GM12878 (cell line): Measurements from ENCODE around the gene ATP2C1. TPM values are rescaled to one million over a fixed set of nuclear protein-coding genes. Genes with fewer than 3 reads are reported as not detected.

ENCODE experiments used
- ATAC-seq: fragments of 200-7000 bp; cut with Tn5 transposase; 3 replicates; pipeline ENCODE4 v1.9.1; 2020; ENCODE audit warnings: mild to moderate bottlenecking, moderate library complexity
- BruUV-seq: library from RNA; stranded (reverse); fragments of 400-500 nt; replicated peaks from 2 replicates; lab custom pipeline; 2021; lab: Mats Ljungman, UMichigan
- CTCF ChIA-PET: fragments of 300-600 bp; sonication (Branson Sonifier 250); formaldehyde crosslinking; extraction: SDS; loops from one replicate; lab custom pipeline; 2021; ENCODE audit warnings: inconsistent platforms; lab: Yijun Ruan, JAX
- POLR2A ChIA-PET: fragments of 350-600 bp; formaldehyde crosslinking; extraction: SDS; loops from one replicate; lab custom pipeline; 2021; ENCODE audit warnings: inconsistent platforms; lab: Charles Lee
- RAD21 ChIA-PET: fragments of 300-600 bp; sonication (Branson Sonifier 250); formaldehyde crosslinking; loops from one replicate; lab custom pipeline; 2023; ENCODE audit warnings: antibody characterized with exemption; ENCODE audit not compliant: unreplicated experiment; lab: Charles Lee
- SMC1A ChIA-PET: fragments of 300-600 bp; sonication (Branson Sonifier 250); formaldehyde crosslinking; loops from one replicate; lab custom pipeline; 2023; ENCODE audit not compliant: unreplicated experiment, uncharacterized antibody; lab: Charles Lee
- DNase-seq: peaks from one replicate; pipeline ENCODE4 v3.0.0-alpha.2; 2011; ENCODE audit warnings: low read depth, low spot score
- FAIRE-seq: peaks from 3 replicates; lab custom pipeline; 2011; peaks lifted over from hg19 to GRCh38; lab: Jason Lieb, UNC
- H2AFZ ChIP-seq: 2 replicates; pipeline ENCODE4 v1.6.0; 2011; ENCODE audit warnings: low read depth, low read length, control low read depth; ENCODE audit not compliant: control insufficient read depth
- H3K27ac ChIP-seq: 2 replicates; pipeline ENCODE4 v1.5.1; 2011; ENCODE audit warnings: control low read depth; ENCODE audit not compliant: control insufficient read depth, insufficient read depth
- H3K27me3 ChIP-seq, 2 experiments: replicated peaks in 1 of 2; 2 replicates each; pipeline versions ENCODE4 v1.6.0 to v1.6.1; 2011; ENCODE audit warnings: low read length in 1 of 2; ENCODE audit not compliant: control insufficient read depth in 2 of 2, insufficient read depth in 2 of 2
- H3K36me3 ChIP-seq, 2 experiments: 2 replicates each; pipeline ENCODE4 v1.5.1; 2011; ENCODE audit warnings: low read length in 1 of 2; ENCODE audit not compliant: control insufficient read depth in 2 of 2, insufficient read depth in 2 of 2
- H3K4me1 ChIP-seq: 2 replicates; pipeline ENCODE4 v1.6.1; 2011; ENCODE audit warnings: mild to moderate bottlenecking, low read length, moderate library complexity, mixed read lengths; ENCODE audit not compliant: control insufficient read depth, insufficient read depth
- H3K4me2 ChIP-seq: 2 replicates; pipeline ENCODE4 v1.6.0; 2011; ENCODE audit warnings: control low read depth; ENCODE audit not compliant: control insufficient read depth, insufficient read depth
- H3K4me3 ChIP-seq: fragments of 200-600 bp; sonication (generic); 2 replicates; pipeline ENCODE4 v1.5.1; 2016
- H3K79me2 ChIP-seq: 2 replicates; pipeline ENCODE4 v1.6.0; 2011; ENCODE audit warnings: low read length; ENCODE audit not compliant: control insufficient read depth, insufficient read depth
- H3K9ac ChIP-seq: 2 replicates; pipeline ENCODE4 v1.8.0; 2011; ENCODE audit warnings: low read length, control low read depth, mixed read lengths; ENCODE audit not compliant: control insufficient read depth, insufficient read depth
- H3K9me3 ChIP-seq: replicated peaks from 3 replicates; pipeline ENCODE4 v1.5.1; 2011; ENCODE audit warnings: mild to moderate bottlenecking, low read length; ENCODE audit not compliant: control insufficient read depth, insufficient read depth
- H4K20me1 ChIP-seq: 2 replicates; pipeline ENCODE4 v1.6.0; 2011; ENCODE audit not compliant: control insufficient read depth, insufficient read depth
- ATF7 ChIP-seq: fragments of 450-650 bp; IDR thresholded peaks from 2 replicates; pipeline ENCODE4 v1.6.1; 2016; ENCODE audit warnings: low read depth, mild to moderate bottlenecking
- CHD4 ChIP-seq: fragments of 200-600 bp; sonication (generic); IDR thresholded peaks from 2 replicates; pipeline ENCODE4 v1.6.1; 2016; ENCODE audit warnings: mild to moderate bottlenecking
- IKZF1 ChIP-seq: fragments of 450-650 bp; conservative IDR thresholded peaks from 2 replicates; pipeline ENCODE4 v1.6.1; 2017; ENCODE audit warnings: antibody characterized with exemption, mild to moderate bottlenecking
- MTA2 ChIP-seq: fragments of 450-650 bp; IDR thresholded peaks from 2 replicates; pipeline ENCODE4 v1.6.1; 2016; ENCODE audit warnings: low read depth, mild to moderate bottlenecking, moderate library complexity
- MTA3 ChIP-seq: IDR thresholded peaks from 2 replicates; pipeline ENCODE4 v1.6.1; 2012; ENCODE audit warnings: low read length, inconsistent platforms, borderline replicate concordance
- MYB ChIP-seq: fragments of 150-350 bp; IDR thresholded peaks from 2 replicates; pipeline ENCODE4 v1.6.1; 2014; ENCODE audit warnings: mild to moderate bottlenecking, low read depth, low read length, borderline replicate concordance
- NRF1 ChIP-seq: conservative IDR thresholded peaks from 2 replicates; pipeline ENCODE4 v1.6.1; 2011; ENCODE audit warnings: mild to moderate bottlenecking, low read depth, low read length, improper control_type of control experiment
- RCOR1 ChIP-seq: conservative IDR thresholded peaks from 2 replicates; pipeline ENCODE4 v1.6.1; 2012; ENCODE audit warnings: low read depth, low read length, improper control_type of control experiment
- TCF12 ChIP-seq: IDR thresholded peaks from 2 replicates; pipeline ENCODE4 v1.6.1; 2011; ENCODE audit warnings: low read depth, mild to moderate bottlenecking, low read length
- YY1 ChIP-seq: IDR thresholded peaks from 2 replicates; pipeline ENCODE4 v1.6.1; 2011; ENCODE audit warnings: low read depth, mild to moderate bottlenecking, low read length
- WGBS: methylation state at CpG from one replicate; pipeline ENCODE4 v1.1.6; 2016; ENCODE audit warnings: low lambda C conversion rate; ENCODE audit not compliant: insufficient replicate concordance, insufficient coverage; ENCODE audit errors: missing lambda C conversion rate; 5-methylcytosine and 5-hydroxymethylcytosine counted together
- in situ Hi-C: fragments of 300-500 bp; cut with MboI; formaldehyde crosslinking; loops from 9 replicates; pipeline ENCODE4 v1.14.3; 2018; ENCODE audit warnings: mixed read lengths
- intact Hi-C: fragments of 100-400 bp; cut with micrococcal nuclease; formaldehyde crosslinking; loops from one replicate; pipeline ENCODE4 v1.14.2; 2022; ENCODE audit not compliant: unreplicated experiment
- polyA plus RNA-seq, 11 experiments: library from polyadenylated mRNA; depleted of rRNA in 4 of 11; unstranded in 6 of 11; stranded (reverse) in 5 of 11; fragments of >200 nt; fragmentation: Nextera tagmentation in 4 of 11; fragmentation: Illumina TruSeq in 1 of 11; extraction: Ambion mirVana in 4 of 11; extraction: Trizol in 1 of 11; gene quantifications; 1 replicate in 1 of 11; 2 replicates in 10 of 11; pipeline versions ENCODE4 v1.2.1 to v1.2.3, GENCODE V29; 2011 to 2016; ENCODE audit warnings: inconsistent platforms in 2 of 11, missing spikeins in 2 of 11, low read depth in 1 of 11
- total RNA-seq, 4 experiments: library from RNA; depleted of rRNA in 3 of 4; stranded (reverse); fragments of >200 nt in 3 of 4; fragmentation: Illumina TruSeq in 1 of 4; extraction: Trizol in 1 of 4; gene quantifications; 2 replicates each; pipeline versions ENCODE4 v1.2.1 to v1.2.3, GENCODE V29; 2013 to 2021
- TF ChIP-seq, protein P1 (sequence below): fragments of 450-650 bp; IDR thresholded peaks from 2 replicates; pipeline ENCODE4 v1.6.1; 2016; ENCODE audit warnings: mild to moderate bottlenecking
- TF ChIP-seq, protein P2 (sequence below): fragments of 450-650 bp; conservative IDR thresholded peaks from 2 replicates; pipeline ENCODE4 v1.6.1; 2017; ENCODE audit warnings: mild to moderate bottlenecking, moderate library complexity

Gene ATP2C1
- total and polyA plus RNA-seq, 10 of the 15 experiments (the other 5 are each of a cell fraction or from before 2014, with no cell fraction given), result 20.6 to 116 (median 55.1) TPM

DNA sequence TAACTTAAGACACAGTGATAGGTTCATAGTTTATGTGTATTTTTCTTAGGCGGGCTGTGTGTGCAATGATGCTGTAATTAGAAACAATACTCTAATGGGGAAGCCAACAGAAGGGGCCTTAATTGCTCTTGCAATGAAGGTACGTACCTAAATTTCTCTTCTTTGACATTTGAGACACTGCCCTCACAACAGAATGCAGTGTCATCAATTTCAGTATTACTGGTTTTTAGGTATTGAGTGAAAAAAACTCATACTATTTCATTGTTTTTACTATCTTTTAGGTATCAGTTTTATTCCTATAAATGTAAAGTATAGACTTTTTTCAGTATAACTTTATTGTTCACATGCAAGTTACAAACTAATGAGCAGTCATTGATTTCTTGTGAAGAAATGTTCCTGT lies 73.4 kb downstream of the ATP2C1 start:
- ATAC-seq (no peak), FAIRE-seq (peak; percentile 13), DNase-seq (no peak)
- Histone ChIP-seq H2AFZ (no peak overlapping the region), H3K27me3 (no peaks in the 10 kb centered on the region), H4K20me1 (no peaks in the 10 kb centered on the region), H3K4me3 (no peak overlapping the region), H3K27ac (no peak overlapping the region), H3K79me2 (no peaks in the 10 kb centered on the region), H3K4me1 (no peaks in the 10 kb centered on the region), H3K9me3 (0 out of 3 replicates have a peak, but pooled peaks cover 2% of the 10 kb centered on the region), H3K9ac (no peak overlapping the region), H3K36me3 (peaks cover 10 to 22% of the 10 kb centered on the region in 2 experiments), H3K4me2 (no peak overlapping the region)
- 98% methylated on average over 2 of the region's 2 CpGs for WGBS
- CTCF ChIA-PET, result interaction anchor here (1.3 to 1.5 kb wide), 2 partner anchors 16 to 31 kb away, joined by 3 to 5 read pairs; no protein-coding TSS in a partner anchor
- intact Hi-C loops (no loop called here), in situ Hi-C loops (no loop called here)
- no TSS peak for BruUV-seq
- SMC1A ChIA-PET, result interaction anchor here (0.9 kb wide), 1 partner anchor 15 kb away, joined by 4 read pairs; no protein-coding TSS in a partner anchor
- TF ChIP-seq MTA2 (no peak), TCF12 (no peak)
- RAD21 ChIA-PET, result no interaction called here
- POLR2A ChIA-PET, result no interaction called here

DNA sequence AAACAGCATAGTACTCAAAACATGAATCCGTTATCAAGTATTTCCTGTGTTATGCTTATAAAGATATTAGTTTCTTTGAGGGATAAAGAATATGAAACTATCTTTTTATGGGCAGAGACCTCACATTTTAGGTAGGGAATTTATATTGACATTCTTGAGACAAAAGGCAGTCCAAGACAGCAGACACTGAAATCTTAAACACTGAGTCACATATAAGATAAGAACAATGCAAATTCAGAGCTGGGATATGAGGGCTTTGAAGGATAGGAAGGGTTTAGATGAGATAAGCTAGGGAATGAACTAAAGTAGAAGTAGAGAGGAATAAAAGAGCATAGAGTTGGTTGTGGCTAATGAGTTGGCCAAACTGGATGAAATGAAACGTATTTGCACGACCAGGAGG lies 74.3 kb downstream of the ATP2C1 start:
- DNase-seq, result no peak
- 80% methylated on average over 3 of the region's 3 CpGs for WGBS
- intact Hi-C loops (no loop called here), in situ Hi-C loops (no loop called here)
- CTCF ChIA-PET, result interaction anchor here (1.5 kb wide), 1 partner anchor 30 kb away, joined by 3 read pairs; no protein-coding TSS in a partner anchor
- POLR2A ChIA-PET, result no interaction called here
- Histone ChIP-seq H3K79me2 (no peaks in the 10 kb centered on the region), H3K36me3 (peaks cover 10 to 23% of the 10 kb centered on the region in 2 experiments), H3K4me1 (no peaks in the 10 kb centered on the region), H3K27ac (no peak overlapping the region), H3K4me3 (no peak overlapping the region), H3K9me3 (0 out of 3 replicates have a peak, but pooled peaks cover 2% of the 10 kb centered on the region), H4K20me1 (no peaks in the 10 kb centered on the region), H3K4me2 (no peak overlapping the region), H2AFZ (no peak overlapping the region), H3K9ac (no peak overlapping the region), H3K27me3 (no peaks in the 10 kb centered on the region)
- BruUV-seq, result TSS peak; percentile 5
- ATAC-seq, result no peak
- FAIRE-seq, result no peak
- RAD21 ChIA-PET, result no interaction called here
- SMC1A ChIA-PET, result no interaction called here
- TF ChIP-seq ATF7 (no peak), MTA3 (no peak), YY1 (no peak), NRF1 (no peak), MYB (no peak), RCOR1 (no peak), CHD4 (no peak), IKZF1 (no peak)
- TF ChIP-seq, protein P1, sequence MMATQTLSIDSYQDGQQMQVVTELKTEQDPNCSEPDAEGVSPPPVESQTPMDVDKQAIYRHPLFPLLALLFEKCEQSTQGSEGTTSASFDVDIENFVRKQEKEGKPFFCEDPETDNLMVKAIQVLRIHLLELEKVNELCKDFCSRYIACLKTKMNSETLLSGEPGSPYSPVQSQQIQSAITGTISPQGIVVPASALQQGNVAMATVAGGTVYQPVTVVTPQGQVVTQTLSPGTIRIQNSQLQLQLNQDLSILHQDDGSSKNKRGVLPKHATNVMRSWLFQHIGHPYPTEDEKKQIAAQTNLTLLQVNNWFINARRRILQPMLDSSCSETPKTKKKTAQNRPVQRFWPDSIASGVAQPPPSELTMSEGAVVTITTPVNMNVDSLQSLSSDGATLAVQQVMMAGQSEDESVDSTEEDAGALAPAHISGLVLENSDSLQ, result no peak
- TF ChIP-seq, protein P2, sequence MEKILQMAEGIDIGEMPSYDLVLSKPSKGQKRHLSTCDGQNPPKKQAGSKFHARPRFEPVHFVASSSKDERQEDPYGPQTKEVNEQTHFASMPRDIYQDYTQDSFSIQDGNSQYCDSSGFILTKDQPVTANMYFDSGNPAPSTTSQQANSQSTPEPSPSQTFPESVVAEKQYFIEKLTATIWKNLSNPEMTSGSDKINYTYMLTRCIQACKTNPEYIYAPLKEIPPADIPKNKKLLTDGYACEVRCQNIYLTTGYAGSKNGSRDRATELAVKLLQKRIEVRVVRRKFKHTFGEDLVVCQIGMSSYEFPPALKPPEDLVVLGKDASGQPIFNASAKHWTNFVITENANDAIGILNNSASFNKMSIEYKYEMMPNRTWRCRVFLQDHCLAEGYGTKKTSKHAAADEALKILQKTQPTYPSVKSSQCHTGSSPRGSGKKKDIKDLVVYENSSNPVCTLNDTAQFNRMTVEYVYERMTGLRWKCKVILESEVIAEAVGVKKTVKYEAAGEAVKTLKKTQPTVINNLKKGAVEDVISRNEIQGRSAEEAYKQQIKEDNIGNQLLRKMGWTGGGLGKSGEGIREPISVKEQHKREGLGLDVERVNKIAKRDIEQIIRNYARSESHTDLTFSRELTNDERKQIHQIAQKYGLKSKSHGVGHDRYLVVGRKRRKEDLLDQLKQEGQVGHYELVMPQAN, result no peak
